Lower leg skin (tissue), 4 donors: ENCODE measurements around the gene HERPUD2. TPM values are rescaled to one million over a fixed set of nuclear protein-coding genes. Genes with fewer than 3 reads are reported as not detected.

Source experiments
- DNase-seq, 2 donors: peaks; one replicate each; pipeline ENCODE4 v3.0.0-alpha.2; 2019; ENCODE audit warnings: low spot score in 2 of 2
- H3K4me3 ChIP-seq: fragments of 200-600 bp; sonication (generic); 2 replicates; pipeline ENCODE4 v1.5.1; 2017; ENCODE audit warnings: mild to moderate bottlenecking, low read depth; ENCODE audit not compliant: poor library complexity, severe bottlenecking
- CTCF ChIP-seq, 3 donors: fragments of 450-650 bp; IDR thresholded peaks; one replicate each; pipeline ENCODE4 v1.5.1; 2016; ENCODE audit warnings: antibody characterized with exemption in 3 of 3, mild to moderate bottlenecking in 3 of 3, moderate library complexity in 2 of 3
- POLR2A ChIP-seq, 2 donors: fragments of 450-650 bp; IDR thresholded peaks; one replicate each; pipeline ENCODE4 v1.6.1; 2016 to 2017; ENCODE audit warnings: antibody characterized with exemption in 2 of 2, mild to moderate bottlenecking in 1 of 2, moderate library complexity in 1 of 2
- WGBS, 2 donors: methylation state at CpG; one replicate each; pipeline ENCODE4 v1.1.5; 2018; 5-methylcytosine and 5-hydroxymethylcytosine counted together
- intact Hi-C: fragments of 100-400 bp; cut with DNase I; formaldehyde crosslinking; loops from one replicate; pipeline ENCODE4 v1.15.0; 2023; ENCODE audit warnings: low total_unique reads
- total RNA-seq, 4 donors: library from RNA; depleted of rRNA; stranded (reverse); fragments of >200 nt; gene quantifications; one replicate each; pipeline ENCODE4 v1.1.0, GENCODE V29; 2016

HERPUD2 gene
- total RNA-seq, result 10 to 100 TPM; 24.8 to 44.1 (median 39.3) TPM

GRCh38 chr7:35694784-35695472 is at the start of gene HERPUD2:
Gene HERPUD2 (minus strand): TSS chr7:35695135. CDS start chr7:35694330, 805 bp downstream.
- intact Hi-C loops, result no loop called here
- DNase-seq, result peak; percentile 92 to 99
- peak in 1 of 2 donors; percentile 76 for TF ChIP-seq POLR2A (IDR thresholded peaks at IDR 0.05)
- no peak for TF ChIP-seq CTCF (IDR thresholded peaks at IDR 0.05)
- 1 to 2% methylated on average over 17 to 58 of the region's 68 CpGs for WGBS, 2 donors
- H3K4me3 ChIP-seq, result peak within 1 kb of the TSS; percentile 92

- WGBS, 2 donors, result 90 to 94% methylated on average over 3 of the region's 3 CpGs
- TF ChIP-seq POLR2A (IDR thresholded peaks at IDR 0.05) (no peak), CTCF (IDR thresholded peaks at IDR 0.05) (no peak)
- no peak for DNase-seq
- intact Hi-C loops, result no loop called here
- no peak overlapping the region for H3K4me3 ChIP-seq
These were observed 44.0 kb upstream of the HERPUD2 start for GRCh38 chr7:35738889-35739288.

GRCh38 chr7:35736725-35737124 is 41.8 kb upstream of the HERPUD2 start:
- TF ChIP-seq POLR2A (IDR thresholded peaks at IDR 0.05), result no peak
- no peak for TF ChIP-seq CTCF (IDR thresholded peaks at IDR 0.05)
- DNase-seq, result no peak
- 95 to 97% methylated on average over 1 of the region's 1 CpG for WGBS, 2 donors
- H3K4me3 ChIP-seq, result no peak overlapping the region
- intact Hi-C loops, result no loop called here

- intact Hi-C loops, result no loop called here
- no peak overlapping the region for H3K4me3 ChIP-seq
- DNase-seq, result no peak
- no peak for TF ChIP-seq POLR2A (IDR thresholded peaks at IDR 0.05)
- TF ChIP-seq CTCF (IDR thresholded peaks at IDR 0.05), result no peak
- 88 to 92% methylated on average over 3 of the region's 3 CpGs for WGBS, 2 donors
These were observed 40.5 kb upstream of the HERPUD2 start for GRCh38 chr7:35735396-35735795.

- no peak overlapping the region for H3K4me3 ChIP-seq
- intact Hi-C loops, result no loop called here
- 44 to 53% methylated on average over 5 of the region's 5 CpGs for WGBS, 2 donors
- no peak for TF ChIP-seq POLR2A (IDR thresholded peaks at IDR 0.05)
- no peak for TF ChIP-seq CTCF (IDR thresholded peaks at IDR 0.05)
- DNase-seq, result no peak
These were observed 39.1 kb upstream of the HERPUD2 start for GRCh38 chr7:35734001-35734483.

- DNase-seq, result no peak
- 91 to 97% methylated on average over 3 of the region's 3 CpGs for WGBS, 2 donors
- H3K4me3 ChIP-seq, result no peak overlapping the region
- intact Hi-C loops, result no loop called here
- TF ChIP-seq POLR2A (IDR thresholded peaks at IDR 0.05), result no peak
- TF ChIP-seq CTCF (IDR thresholded peaks at IDR 0.05), result no peak
These were observed 36.4 kb upstream of the HERPUD2 start for GRCh38 chr7:35731349-35731748.
